HG03060 (cell line): ENCODE measurements around the gene FAM174B.

Experiments used
- ATAC-seq: cut with Tn5 transposase; IDR thresholded peaks from one replicate; pipeline ENCODE4 v1.9.1; 2021; ENCODE audit warnings: low read depth, moderate number of reproducible peaks; ENCODE audit not compliant: unreplicated experiment

FAM174B gene

DNA sequence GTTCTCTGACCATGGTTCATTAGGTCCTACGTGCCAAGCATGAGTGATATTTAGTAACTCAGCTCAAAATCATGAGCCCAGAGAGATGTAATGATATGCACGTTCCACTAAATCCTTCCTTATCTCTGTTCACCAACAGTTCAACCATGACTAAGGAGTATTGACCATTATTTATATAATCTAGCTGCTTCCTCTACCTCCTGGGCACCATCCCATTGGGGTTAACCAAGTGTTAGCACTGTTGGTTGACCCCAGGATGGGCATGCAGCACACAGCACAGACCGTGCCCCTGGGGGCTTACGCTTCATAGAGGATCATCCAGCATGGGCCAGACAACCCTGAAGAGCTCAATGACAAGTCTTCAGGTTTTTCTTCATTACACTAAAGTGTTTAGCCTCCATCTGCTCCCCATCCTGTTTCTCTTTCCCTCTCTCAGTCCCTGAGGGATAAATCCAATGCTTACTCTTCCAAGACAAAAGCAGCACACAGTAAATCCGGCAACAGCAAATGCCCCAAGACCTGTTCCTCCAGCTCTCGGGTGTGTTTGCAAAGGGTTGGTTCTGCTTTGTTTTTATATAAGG lies 10.4 kb downstream of the FAM174B start:
- no peak for ATAC-seq

DNA sequence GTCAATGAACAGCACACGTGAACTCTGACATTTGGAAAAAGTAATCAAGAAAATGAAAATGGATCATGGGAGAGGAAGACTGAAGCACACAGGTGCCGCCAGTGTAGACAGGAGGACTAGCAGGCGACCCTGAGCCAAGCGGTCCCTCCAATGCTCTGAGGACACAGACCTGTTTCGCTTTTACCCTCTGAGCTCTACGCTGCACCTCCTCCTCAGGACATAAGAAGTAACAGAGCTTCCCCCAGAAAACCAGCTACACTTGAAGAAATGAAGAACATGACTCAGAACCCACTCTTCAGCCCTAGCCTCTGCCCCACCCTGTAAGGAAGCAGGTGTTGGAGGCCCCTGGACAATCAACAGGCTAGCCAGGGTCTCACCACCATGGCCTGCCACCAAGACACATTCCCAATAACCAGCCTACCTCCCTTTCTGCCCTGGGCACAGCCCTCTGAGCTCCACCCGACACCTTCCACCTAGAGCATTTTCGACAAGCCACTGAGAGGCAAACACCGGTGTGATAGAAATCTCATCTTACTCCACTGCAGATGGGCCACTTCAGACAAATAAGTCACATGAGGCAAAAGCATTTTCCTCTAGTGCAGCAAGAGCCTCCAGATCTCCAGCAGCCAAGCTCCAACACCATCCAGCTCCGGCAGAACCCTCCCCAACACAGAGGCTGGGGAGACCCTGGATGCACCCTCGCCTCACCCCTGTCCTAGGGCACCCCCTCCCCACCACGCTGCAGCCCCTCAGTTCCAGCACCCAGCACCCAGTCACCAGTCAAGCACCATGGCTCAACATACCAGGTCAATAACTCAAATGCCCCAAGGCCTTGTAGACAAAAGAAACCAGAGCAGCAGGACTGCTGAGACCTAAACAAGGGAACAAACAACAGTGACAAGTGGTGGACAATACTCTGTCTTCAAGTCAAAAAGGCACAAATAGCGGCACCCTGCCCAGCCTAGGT lies 11.4 kb downstream of the FAM174B start:
- ATAC-seq = no peak

DNA sequence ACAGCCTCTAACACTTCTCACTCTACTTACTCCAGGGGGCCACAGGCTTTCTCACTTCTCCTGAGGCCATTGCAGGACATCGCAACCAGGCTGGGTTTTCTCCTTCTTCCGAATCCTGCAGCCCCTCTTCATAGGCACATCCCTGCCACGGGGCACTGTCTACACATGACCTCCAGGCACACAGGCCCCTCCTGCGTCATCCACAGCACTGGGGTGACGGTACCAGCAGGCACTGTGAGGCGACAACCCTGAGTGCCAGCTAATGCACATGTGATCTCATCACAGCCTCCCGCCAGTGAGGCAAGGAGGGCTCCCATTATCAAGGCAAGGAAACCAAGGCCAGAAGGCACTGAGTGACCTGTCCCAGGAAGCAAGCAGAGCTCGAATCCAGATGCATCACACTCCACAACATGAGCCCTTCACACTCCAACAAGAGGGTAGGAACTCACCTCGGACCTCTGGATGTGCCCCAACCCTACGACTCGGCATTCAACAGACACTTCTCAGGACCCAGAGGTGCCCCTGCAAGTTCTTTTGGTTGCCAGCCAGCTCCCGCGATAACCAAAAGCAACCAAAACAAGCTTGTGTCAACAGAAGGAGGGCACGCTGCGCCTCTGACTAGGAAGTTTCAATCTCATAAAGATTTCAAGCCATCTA lies 16.7 kb downstream of the FAM174B start:
- ATAC-seq = no peak

GRCh38 chr15:92638291-92638708 lies 17.3 kb downstream of the FAM174B start:
- peak; percentile 36 for ATAC-seq

DNA sequence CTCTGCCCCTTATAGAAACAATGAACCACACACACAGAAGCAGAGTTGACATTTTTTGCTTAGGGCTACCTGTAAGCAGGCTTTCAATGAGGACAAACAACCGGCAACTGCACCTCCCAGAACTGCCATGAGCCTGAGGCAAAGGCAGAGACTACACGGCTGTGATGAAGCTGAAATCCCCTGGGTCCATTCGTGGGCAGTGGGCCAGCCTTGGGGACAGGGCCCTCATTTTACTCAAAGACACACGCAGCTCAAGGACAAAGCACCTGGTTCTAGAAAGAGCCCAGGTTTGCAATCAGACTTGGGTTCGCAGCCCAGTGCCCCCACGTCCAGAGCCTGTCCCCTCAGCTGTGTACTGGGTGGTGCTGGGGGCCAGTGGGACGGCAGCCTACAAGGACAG lies 17.9 kb downstream of the FAM174B start:
- ATAC-seq = no peak

DNA sequence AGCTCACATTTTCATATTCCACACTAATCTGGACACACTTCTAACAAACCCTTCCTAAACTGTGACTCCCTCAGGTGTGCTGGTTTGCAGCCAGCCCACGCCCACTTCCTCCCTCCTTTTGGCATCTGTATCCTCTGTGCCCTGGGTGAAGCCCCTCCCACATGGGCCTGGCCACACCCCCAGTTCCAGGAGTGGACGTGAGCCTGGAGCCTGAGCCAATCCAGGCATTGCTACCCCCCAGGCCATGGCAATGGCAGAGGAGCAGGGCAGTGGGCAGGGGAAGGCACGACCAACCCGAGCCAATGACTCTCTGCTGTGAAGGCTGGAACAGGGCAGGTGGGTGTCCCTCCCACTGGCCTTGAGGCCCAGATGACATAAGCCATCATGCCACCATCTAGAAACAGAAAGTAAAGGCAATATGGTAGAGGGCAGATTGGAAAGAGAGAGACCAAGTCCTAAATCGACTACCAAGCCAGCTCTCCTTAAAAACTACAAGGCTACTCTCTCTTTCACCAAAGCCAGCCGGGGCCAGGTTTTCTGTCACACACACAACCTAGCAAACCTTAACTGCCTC lies 18.6 kb downstream of the FAM174B start:
- ATAC-seq = no peak

- no peak for ATAC-seq
Measured at GRCh38 chr15:92636401-92636907, 19.1 kb downstream of the FAM174B start.

DNA sequence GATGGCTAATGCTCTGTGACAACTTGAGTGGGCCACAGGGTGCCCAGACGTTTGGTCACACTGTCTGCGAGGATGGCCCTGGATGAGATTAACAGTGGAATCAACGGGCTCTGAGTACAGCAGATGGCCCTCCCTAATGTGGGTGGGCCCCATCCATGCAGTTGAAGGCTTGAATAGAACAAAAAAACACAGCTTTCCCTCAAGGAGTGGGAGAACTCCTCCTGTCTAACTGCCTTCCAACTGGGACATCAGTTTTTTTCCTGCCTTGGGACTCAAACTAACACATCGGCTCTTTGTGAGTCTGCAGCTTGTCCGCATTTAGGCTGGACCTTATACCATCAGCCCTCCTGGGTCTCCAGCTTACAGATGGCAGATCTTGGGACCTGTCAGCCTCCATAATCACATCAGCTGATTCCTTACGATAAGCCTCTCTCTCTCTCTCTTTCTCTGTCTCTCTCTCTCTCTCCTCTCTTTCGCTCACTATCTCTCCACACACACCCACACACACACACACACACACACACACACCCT lies 20.8 kb downstream of the FAM174B start:
- ATAC-seq = no peak

GRCh38 chr15:92634060-92634459 lies 21.5 kb downstream of the FAM174B start:
- no peak for ATAC-seq

- no peak for ATAC-seq
Measured at GRCh38 chr15:92633418-92633817, 22.2 kb downstream of the FAM174B start.

DNA sequence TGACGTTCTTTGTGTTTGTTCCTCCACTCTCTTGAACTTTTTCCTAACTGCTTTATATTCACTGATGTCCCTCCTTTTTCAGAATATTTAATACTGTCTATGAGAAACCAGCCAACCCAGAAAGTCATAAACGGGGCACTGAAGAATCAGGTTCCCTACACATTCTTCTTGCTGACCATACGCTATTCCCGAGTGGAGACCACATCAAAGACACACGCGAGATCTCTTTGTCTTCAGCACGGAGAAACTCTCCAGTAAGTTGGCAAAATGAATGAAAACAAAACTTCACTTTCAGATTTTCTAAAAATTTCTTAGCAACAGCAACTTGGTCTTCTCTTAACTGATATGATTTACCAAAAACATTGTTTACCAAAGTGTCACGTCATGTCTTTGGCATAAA lies 22.6 kb downstream of the FAM174B start:
- no peak for ATAC-seq

- ATAC-seq = no peak
Measured at GRCh38 chr15:92631721-92632120, 23.9 kb downstream of the FAM174B start.

DNA sequence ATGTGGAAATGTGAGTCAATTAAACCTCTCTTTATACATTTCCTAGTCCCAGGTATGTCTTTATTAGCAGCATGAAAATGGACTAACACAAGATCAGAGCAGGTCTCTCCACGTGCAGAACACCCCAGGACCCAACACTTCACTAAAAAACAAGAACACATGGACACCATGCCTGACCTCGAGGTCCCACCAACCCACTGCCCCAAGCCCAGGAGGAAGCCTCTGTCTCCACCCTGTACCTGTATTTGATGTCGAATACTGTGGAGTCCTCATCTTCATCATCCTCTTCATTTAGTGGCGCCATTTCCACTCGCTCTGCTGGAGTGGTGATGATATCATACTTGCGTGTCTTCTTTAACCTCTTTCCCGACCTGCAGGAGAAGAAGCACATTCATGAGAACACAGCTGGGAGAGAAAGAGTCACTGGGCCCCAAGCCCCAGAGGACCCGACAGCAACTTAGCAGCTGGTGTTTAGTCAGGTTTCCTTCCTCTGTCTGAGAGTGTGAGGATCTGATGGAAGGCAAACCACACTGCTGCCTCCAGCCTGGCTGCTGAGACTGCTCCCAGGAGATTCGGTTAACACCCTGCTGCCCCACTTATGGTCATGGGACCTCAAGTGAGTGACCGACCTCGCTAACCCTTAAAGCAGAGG lies 25.5 kb downstream of the FAM174B start:
- ATAC-seq = no peak

GRCh38 chr15:92629276-92629974 lies 26.1 kb downstream of the FAM174B start:
- no peak for ATAC-seq

DNA sequence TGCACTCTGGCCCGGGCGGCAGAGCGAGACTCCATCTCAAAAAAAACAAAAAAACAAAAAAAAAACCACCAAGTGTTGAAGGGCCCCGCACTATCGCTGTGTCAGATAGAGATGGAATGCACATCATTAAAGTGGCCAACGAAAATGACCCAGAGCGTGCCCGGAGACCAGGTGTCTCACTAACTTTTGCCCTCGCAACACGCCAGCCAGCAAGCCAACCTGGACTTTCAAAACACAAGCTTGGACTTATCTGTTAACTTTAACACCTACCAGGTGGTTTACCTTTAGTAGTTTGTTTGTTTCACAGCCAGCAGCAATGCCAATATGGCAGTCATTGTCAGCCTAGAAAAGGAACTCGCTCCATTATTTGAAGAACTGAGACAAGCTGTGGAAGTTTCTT lies 28.6 kb downstream of the FAM174B start:
- no peak for ATAC-seq

DNA sequence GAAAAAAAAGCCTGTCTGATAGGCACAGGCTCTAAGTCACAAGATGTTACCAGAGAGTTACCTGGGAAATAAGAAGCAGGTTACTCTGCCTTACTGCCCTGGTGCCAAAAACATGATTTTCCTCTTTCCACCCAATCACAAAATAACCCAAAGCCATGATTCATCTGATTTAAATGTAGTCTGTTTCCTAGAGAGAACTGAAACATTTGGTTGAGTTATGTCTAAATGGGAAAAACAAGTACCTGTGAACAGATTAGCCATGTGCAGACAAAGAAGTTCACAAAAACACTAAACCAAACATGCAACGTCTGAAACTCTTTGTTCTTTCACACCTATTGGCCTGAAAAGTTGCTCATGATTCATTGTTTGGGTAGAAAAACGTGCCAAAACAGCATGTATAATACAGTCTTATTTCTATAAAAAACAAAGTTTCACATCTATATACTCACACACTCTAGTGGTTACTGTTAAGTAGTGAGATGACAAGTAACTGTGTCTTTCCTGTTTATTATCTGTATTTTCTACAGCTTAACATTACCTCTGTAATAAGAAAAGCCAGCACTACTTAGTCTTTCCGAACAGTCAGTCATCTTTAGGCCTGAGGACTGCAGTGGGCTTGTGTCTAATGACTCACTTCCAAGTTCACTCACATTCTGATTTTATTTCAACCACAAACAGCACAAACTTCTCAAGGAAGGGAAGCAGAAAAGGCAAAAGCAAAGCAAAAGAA lies 30.2 kb downstream of the FAM174B start:
- ATAC-seq = peak; percentile 78

DNA sequence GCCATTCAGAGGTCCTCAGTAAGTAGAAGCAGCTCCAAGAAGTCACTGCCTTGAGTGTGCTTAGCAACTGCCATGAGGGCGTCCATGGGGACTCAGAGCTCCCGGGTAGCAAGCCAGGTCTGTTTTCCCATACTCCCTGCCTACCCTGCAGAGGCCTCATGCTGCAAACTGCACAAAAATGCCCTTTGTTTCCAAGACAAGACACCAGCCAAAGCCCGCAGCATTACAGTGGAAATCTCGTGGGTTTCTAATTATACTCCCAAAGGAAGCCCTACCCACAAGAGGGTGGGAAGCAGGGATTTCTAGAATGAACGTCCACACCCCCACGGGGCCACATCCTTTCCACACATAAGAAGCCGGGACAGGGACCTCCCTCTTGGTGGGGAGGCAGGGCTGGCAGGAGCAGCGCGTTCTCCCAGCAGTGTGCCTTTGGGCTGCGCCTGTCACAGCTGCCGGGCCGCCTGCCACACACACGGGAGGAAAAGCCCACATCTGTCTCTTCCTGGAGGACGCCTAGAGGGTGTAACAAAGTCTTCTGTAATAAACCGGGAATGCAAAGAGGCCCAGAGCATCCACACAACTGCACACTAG lies 31.1 kb downstream of the FAM174B start:
- ATAC-seq = no peak

- ATAC-seq = no peak
Measured at GRCh38 chr15:92623435-92623834, 32.1 kb downstream of the FAM174B start.
